Central memory CD4-positive, alpha-beta T cell (primary cell): ENCODE results near the gene CLCN3.
"Not testable (repeated sequence)": the region's sequence is repeated elsewhere in the genome, so short reads cannot be mapped to it uniquely, and the experiment has no call there.

Source experiments
- DNase-seq: peaks from one replicate; pipeline ENCODE4 v3.0.0; 2022

CLCN3 gene

DNA sequence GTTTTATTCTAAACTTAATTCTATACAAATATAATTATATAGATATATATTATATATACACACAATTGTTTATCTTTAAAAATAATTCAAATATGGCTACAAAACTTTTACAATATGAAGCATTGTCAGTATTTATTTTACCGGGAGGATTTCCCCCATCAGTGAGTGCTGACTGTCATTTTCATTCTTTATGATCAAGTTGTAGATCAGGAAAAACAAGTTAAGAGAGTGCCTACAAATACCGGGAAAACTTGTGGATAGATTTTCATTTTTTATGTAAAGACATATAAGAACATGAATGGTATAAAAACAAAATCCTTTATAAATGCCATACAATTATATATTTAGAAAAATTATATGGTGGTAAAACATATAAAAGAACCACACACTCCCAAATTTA is 37.8 kb downstream of the CLCN3 start:
- DNase-seq, result no peak

GRCh38 chr4:169658975-169659715 is 38.8 kb downstream of the CLCN3 start:
- no peak for DNase-seq

GRCh38 chr4:169659716-169660670 is 39.6 kb downstream of the CLCN3 start:
- peak; percentile 82 for DNase-seq

DNA sequence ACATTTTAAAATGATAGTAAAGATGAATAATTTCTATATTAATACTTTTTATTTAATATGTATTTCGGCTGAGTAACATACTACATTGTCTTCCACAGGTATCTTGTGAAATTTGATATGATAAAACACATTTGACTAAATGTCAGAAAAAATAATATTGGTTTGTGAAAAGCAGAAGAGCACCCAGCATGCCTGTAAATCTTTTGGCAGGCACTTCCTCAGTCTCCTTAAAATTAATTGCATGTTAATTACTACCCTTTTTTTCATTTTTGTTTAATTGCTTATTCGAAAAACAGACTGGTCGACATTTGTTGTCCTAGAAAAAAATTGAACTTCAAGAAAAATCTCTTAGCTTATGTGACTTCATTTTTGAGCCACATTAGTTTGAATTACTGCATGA is 40.6 kb downstream of the CLCN3 start:
- no peak for DNase-seq

GRCh38 chr4:169661761-169662160 is 41.4 kb downstream of the CLCN3 start:
- no peak for DNase-seq

DNA sequence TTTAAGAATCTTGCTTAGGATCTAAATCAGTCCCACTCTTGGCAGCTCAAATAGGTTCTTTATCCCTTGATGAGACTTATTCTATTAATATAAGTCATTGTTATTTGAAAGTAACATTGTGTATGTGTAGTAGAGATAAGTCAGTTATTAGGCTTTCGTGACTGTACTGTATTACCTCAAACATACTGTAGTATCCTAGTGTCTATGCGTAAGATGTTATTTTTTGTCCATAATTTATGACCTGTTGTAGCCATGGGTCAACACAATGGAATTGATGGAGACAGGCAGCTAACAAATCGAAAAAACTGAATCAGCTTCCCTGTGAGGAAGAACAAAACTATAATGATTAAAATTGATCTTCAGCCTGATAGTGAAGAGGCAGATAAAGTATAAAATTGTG is 41.8 kb downstream of the CLCN3 start:
- DNase-seq, result no peak

- no peak for DNase-seq
Measured at GRCh38 chr4:169663402-169663801, 43.0 kb downstream of the CLCN3 start.

DNA sequence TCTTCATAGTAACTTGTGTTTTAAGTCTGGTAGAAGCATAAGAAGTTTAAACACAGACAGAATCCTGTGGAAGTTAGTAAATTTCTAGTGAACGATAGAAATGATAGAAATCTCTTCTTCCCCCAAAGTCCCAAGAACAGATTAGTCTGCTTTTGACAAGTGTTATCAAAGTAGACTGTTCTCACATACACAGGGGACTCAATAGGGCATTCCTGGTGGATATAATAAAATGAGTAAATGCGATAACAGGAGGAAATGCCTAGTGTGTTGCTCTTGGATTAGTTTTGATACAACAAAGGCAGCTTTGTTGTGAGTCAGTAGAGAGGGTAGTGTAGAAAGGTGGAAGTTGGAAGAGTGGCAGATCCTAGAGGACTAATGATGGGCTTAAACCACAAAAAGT is 43.5 kb downstream of the CLCN3 start:
- DNase-seq, result no peak

DNA sequence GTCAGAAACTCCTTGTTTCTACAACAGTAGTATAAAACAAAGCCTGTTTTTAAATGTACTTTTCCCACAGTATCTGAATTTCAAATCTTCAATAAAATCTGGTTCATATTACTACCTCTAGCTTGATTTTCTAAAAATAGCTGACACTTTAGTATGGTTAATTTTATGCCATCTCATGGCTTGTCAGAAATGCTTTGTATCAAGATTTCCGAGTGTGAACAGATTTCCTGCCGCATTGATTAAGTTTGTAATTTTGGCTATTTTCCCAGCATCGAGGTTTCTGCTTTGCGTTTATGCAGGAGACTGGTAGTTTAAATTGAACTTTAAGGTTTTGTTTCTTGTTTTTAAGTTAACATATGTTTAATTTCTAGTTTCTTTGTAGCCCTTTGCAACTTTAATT is 44.2 kb downstream of the CLCN3 start:
- DNase-seq, result no peak

- no peak for DNase-seq
Measured at GRCh38 chr4:169665046-169665737, 44.8 kb downstream of the CLCN3 start.

GRCh38 chr4:169668069-169668721 is 47.8 kb downstream of the CLCN3 start:
- DNase-seq, result no peak

- no peak for DNase-seq
Measured at GRCh38 chr4:169675825-169676224, 55.4 kb downstream of the CLCN3 start.

DNA sequence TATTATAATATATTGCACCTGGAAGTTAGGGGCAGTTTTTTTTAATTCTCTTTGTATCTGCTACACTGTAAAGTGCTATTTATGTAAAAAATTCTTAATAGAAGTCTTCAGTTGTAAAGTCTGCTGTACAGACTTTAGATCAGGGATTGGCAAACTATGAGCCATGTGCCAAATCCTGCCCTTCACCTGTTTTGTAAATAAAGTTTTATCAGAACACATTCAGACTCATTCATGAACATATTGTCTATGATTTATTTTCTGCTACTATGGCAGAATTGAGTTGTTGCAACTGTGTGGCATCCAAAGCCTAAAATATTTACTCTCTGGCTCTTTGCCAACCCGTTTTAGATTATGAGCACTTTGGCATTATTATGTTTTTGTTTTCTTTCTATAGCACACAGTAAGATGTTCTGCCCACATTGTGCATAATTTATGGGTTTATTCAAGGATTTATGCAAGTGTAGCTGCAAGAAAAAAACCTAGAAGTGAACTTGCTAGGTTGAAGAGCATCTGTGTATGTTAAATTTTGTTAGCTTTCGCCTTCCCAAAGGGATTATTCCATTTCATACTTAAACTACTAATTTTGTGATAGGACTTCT is 56.9 kb downstream of the CLCN3 start:
- no peak for DNase-seq

- DNase-seq, result not testable (repeated sequence)
Measured at GRCh38 chr4:169678486-169678885, 58.1 kb downstream of the CLCN3 start.

- DNase-seq, result not testable (repeated sequence)
Measured at GRCh38 chr4:169678951-169679591, 58.7 kb downstream of the CLCN3 start.

GRCh38 chr4:169682372-169683047 is 62.1 kb downstream of the CLCN3 start:
- DNase-seq, result no peak

DNA sequence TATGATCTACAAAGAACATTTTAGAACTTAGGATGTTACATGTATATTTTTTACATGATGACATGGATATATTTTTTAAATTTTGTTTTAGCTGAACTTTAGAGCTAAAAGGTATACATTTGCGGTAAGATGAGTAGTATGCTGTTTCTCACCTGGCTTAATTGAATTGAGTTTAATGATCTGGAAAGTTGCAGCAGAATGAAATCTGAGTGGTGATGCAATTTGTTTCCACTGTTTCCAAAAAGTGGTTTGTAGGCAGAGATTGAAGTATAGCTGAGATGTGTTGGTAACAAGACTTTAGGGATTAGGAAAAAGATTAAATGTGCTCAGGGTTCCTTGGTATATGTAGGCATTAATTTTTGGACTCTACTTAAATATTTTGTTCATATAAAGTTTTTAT is 69.3 kb downstream of the CLCN3 start:
- no peak for DNase-seq

DNA sequence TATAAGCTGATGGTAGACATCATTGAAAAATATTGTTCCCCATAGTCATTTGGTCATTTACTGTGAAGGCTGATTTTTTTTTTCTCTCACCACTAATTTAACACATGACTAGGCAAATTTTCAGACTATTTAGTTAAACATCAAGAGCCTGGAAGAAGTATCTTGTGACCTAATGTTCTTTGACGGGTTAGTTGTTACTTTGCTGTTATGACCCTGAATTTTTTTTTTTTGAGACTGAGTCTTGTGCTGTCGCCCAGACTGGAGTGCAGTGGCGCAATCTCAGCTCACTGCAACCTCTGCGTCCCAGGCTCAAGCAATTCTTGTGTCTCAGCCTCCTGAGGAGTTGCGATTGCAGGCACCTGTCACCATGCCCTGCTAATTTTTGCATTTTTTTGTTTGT is 70.4 kb downstream of the CLCN3 start:
- DNase-seq, result no peak

- no peak for DNase-seq
Measured at GRCh38 chr4:169698331-169698730, 78.0 kb downstream of the CLCN3 start.

DNA sequence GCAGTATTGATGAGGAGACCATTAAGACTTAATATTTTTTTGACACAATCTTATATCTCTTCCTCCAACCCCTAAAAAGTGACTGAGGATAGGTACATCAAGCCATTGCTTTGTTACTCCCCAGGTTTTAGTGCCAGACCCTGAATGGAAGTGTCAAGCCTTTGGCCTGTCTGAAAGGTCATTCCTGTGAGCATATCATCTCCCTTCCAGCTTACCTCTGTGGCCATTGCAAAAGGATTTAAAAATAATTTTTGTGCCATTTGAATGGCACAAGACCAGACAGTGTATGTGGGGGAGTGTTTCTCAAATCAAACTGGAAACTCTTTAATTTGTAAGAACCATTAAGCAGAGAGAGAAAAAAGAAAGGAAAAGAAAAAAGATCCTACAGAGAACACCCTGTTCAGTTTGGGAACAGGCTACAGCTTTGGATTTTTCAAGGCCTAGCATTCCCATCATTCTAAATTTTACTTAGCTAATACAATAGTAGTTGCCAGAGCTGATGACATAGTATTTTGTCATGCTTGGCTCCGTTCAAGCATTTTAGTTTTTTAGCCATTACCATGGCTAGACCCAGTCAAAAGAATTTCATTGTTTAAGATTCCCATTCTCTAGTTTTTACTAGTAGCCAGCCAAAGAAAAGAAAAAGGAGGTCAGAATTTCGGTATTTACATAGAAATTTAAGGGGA is 87.7 kb downstream of the CLCN3 start:
- DNase-seq, result no peak

GRCh38 chr4:169715826-169716225 is 95.4 kb downstream of the CLCN3 start:
- no peak for DNase-seq
